ENCODE results near the gene RRBP1.

The RRBP1 gene

DNA sequence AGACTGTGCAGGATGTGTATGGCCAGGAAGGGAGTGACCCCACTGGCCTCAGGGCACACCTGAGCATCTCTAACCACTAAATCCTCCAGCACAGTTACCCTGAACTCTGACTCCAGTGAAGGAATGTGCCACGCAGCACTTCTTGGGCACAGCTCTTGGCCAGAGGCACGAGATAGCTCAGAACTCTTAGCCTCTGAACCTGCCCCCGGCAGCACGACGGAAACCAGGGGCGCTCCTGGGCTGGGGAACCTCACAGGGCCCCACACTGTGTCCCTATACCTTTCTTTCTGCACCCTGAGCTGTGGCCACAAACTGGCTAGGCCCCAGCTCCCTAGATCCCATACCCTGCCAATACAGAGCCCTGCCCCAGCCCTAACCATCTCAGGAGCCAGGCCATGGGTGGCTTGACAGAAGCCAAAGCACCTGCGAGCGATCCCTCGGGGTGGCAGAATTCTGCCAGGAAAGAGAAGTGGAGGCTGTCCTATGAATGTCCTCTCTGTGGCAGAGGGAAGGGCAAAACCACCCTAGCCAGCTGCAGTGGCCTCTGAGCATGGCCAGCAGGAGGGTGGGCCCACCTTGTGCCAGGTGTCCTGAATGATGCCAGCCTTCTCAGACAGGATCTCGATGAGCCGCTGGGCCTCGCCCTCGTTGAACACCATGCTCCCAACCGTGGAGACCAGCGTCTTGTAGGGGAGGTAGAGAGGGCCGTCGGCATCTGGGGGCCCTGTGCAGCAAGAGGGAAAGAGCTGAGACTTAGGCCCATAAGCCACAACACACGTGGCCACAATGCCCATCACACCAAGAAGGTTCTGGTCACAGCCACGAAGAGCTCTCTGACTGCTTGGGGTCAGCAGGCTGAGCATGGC, 39.4 kb downstream of the RRBP1 start:
- TF ChIP-seq, protein P1, sequence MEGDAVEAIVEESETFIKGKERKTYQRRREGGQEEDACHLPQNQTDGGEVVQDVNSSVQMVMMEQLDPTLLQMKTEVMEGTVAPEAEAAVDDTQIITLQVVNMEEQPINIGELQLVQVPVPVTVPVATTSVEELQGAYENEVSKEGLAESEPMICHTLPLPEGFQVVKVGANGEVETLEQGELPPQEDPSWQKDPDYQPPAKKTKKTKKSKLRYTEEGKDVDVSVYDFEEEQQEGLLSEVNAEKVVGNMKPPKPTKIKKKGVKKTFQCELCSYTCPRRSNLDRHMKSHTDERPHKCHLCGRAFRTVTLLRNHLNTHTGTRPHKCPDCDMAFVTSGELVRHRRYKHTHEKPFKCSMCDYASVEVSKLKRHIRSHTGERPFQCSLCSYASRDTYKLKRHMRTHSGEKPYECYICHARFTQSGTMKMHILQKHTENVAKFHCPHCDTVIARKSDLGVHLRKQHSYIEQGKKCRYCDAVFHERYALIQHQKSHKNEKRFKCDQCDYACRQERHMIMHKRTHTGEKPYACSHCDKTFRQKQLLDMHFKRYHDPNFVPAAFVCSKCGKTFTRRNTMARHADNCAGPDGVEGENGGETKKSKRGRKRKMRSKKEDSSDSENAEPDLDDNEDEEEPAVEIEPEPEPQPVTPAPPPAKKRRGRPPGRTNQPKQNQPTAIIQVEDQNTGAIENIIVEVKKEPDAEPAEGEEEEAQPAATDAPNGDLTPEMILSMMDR (IDR thresholded peaks at IDR 0.05): no peak

DNA sequence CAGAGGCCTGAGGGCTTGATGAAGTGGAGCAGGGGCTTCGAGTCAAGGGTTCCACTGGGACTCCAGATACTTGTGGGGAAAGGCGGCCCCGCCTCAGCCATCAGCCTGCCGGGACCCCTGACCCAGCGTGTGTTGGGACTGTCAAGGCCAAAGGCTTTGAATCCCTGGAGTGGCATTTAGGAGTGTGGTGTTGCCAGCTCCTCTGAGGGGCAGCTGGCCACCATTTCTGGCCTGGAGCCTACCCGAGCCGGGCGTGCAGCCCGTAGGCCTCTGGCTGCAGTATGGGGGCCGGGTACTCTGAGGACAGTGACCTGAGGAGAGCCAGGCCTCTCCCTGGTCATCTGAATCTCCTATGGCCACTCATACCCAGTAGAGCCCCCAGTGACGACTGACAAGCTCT, 40.0 kb downstream of the RRBP1 start:
- TF ChIP-seq, protein P1 (IDR thresholded peaks at IDR 0.05): no peak

DNA sequence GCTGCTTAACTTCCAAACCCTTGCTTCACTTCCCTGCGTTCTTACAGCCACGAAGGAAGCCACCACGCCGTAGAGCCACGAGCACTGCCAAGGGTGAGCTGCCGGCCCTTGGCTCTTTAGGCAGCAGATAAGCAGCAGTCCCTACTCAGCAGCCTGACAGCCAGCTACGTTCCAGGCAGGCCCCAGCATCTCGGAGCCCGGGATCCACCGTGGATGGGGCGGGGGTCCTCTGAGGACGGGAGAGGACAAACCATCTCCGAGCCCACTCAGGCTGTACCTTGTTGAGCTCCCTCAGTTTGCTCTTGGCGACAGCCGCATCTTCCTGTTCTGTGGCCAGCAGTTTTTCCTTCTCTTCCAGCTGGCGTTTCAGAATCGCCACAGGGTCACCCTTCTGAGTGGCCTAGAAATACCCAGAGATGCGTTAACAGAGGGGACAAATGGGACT, 40.5 kb downstream of the RRBP1 start:
- TF ChIP-seq, protein P1 (IDR thresholded peaks at IDR 0.05): no peak

DNA sequence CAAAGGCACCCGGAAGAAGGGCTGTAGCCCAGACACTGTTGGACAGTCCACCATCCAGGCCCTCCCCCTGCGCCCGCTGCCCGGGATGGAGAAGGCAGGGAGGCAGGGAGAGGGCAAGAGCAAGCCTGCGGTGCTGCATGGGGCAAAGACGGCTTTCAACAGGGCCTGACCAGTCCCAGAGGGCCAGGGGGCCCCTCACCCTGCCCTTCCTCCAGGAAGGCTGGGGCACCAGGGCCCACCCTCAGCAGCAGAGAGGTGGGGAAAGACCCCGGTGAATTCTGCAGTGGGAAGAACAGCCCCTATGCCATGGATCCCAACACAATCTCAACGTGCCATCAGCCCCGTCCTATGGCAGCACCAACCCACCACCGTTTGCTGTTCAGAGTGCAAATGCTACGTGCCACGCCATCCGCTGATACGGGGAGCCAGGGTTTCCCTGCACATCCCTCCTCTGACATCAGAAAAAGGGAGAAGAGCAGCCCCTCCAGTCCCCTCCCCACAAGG, 41.1 kb downstream of the RRBP1 start:
- TF ChIP-seq, protein P1 (IDR thresholded peaks at IDR 0.05): no peak

DNA sequence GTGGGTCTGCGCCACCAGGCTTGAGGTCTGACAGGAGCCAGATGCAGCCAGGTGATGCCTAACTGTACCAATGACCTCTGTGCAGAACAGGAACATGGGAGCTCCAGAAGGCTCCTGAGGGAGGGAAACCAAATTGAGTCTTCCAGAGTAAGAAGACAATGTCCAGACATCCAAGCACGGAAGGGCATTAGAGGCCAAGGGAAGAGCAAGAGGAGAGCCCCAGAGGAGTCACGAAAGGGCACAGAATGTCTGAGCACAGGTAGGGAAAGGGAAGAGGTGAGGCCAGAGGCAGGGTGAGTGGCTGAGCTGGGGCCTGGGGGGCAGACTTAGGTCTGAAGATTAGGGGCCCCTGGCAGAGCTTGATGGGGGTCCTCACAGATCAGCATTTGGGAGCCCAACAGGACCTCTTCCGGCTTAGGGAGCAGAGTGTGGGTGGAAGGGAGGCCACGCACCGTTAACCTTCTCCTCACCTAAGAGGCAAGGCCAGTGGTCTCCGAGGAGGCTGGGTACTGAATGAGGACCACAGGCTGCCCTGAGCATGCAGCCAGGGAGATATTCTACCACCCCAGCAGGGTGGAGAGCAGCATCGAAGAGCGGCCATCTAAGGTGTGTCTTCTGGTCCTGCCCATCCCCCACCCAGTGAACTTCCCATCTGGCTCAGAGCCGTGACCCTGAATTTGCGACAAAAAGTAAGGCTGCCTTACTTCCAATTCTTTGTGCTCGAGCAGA, 41.7 kb downstream of the RRBP1 start:
- TF ChIP-seq, protein P1 (IDR thresholded peaks at IDR 0.05): no peak

DNA sequence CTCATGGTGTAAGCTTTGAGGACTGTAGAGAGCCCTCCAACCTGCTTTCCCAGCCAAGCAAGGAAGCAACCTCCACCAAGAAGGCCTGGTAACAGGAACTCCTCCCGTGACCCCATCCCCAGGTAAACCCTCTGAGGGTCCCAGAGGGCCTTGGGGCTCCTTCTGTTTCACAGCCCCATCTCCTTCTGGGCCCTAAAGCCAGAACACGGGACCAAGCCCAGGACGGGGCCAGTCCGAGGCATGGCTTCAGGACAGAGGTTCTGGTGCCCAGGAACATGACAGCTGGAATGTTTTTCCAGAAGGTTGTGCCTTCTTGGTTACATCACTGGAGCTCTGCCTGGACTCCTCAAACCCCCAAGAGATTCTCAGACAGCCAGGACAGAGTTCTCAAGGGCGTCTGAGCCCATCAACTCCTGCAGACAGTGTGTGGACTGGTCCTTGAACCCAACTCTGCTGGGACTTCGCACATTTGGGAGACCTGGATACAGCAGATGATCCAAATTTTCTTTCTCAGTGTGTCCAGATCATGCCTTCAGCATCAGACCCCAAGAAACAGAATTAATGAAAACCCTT, 43.1 kb downstream of the RRBP1 start:
- TF ChIP-seq, protein P1 (IDR thresholded peaks at IDR 0.05): no peak

DNA sequence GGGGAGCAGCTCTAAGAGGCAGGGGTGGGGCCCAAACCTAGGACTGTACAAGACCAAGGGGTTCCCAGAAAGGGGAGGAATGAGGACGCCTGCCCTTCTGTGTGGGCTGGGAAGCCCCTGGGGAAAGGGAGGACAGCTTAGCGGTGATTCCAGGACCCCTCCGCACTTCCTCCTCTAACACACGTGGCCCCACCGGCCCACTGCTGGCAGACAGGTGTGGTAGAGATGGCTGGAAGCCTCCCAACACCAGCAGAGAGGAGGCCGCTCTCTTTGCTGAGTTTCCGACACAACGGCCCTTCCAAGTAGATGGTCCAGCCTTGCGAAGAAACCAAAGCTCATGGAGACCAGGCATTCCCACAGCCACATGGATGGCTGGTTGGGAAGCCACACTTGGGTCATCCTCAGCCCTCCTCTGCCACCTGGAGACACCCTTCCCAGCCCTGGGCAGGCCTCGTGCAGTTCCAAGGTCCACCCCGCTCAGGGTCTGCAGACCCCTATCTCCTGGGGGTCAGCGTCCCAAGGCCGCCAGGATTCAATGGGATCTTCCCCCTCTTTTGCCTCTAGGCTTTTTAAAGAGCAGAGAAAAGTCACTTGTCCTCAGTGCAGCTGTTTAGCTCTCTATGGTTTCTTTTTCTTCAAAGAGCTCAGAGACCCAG, 43.9 kb downstream of the RRBP1 start:
- TF ChIP-seq, protein P1 (IDR thresholded peaks at IDR 0.05): no peak
